Ascending aorta (tissue), 2 donors: ENCODE data around the gene SFMBT2. TPM values are rescaled to one million over a fixed set of nuclear protein-coding genes. Genes with fewer than 3 reads are reported as not detected.

Experiments
- DNase-seq, 2 donors: peaks; one replicate each; pipeline ENCODE4 v3.0.0-alpha.2; 2019; ENCODE audit warnings: low spot score in 2 of 2
- H3K27ac ChIP-seq, 2 donors: fragments of 200-600 bp; sonication (generic); one replicate each; pipeline ENCODE4 v1.5.1; 2016 to 2017; ENCODE audit warnings: mild to moderate bottlenecking in 1 of 2
- H3K27me3 ChIP-seq: fragments of 200-600 bp; sonication (generic); one replicate; pipeline ENCODE4 v1.5.1; 2017
- H3K36me3 ChIP-seq, 2 donors: fragments of 200-600 bp; sonication (generic); one replicate each; pipeline ENCODE4 v1.5.1; 2016
- H3K4me1 ChIP-seq, 2 donors: fragments of 200-600 bp; sonication (generic); one replicate each; pipeline ENCODE4 v1.5.1; 2016 to 2017; ENCODE audit warnings: mild to moderate bottlenecking in 1 of 2
- H3K4me3 ChIP-seq, 2 donors: fragments of 200-600 bp; sonication (generic); one replicate each; pipeline ENCODE4 v1.5.1; 2016 to 2017; ENCODE audit warnings: mild to moderate bottlenecking in 1 of 2
- H3K9me3 ChIP-seq, 2 donors: fragments of 200-600 bp; sonication (generic); one replicate each; pipeline ENCODE4 v1.5.1; 2016
- CTCF ChIP-seq, 3 experiments: fragments of 200-600 bp in 2 of 3; fragments of 450-650 bp in 1 of 3; sonication (generic) in 2 of 3; IDR thresholded peaks; one replicate each; pipeline ENCODE4 v1.5.1; 2016 to 2019; ENCODE audit warnings: antibody characterized with exemption in 3 of 3, mild to moderate bottlenecking in 1 of 3, moderate library complexity in 1 of 3
- intact Hi-C: fragments of 100-400 bp; cut with DNase I; formaldehyde crosslinking; loops from one replicate; pipeline ENCODE4 v1.15.1; 2023
- total RNA-seq: library from RNA; depleted of rRNA; stranded (reverse); fragments of >200 nt; gene quantifications from one replicate; pipeline ENCODE4 v1.1.0, GENCODE V29; 2016

Gene SFMBT2
- total RNA-seq, 1 donor from 2014 or later, result 2.2 TPM

GRCh38 chr10:7119325-7120015 is 291.4 kb downstream of the SFMBT2 start:
- intact Hi-C loops, result no loop called here
- Histone ChIP-seq H3K27ac (no peak overlapping the region), H3K4me3 (no peak overlapping the region), H3K4me1 (no peaks in the 10 kb centered on the region), H3K9me3 (no peaks in the 10 kb centered on the region), H3K27me3 (no peaks in the 10 kb centered on the region), H3K36me3 (no peaks in the 10 kb centered on the region)
- DNase-seq, result no peak
- TF ChIP-seq CTCF (IDR thresholded peaks at IDR 0.05), result no peak

GRCh38 chr10:7117806-7118674 is 292.8 kb downstream of the SFMBT2 start:
- intact Hi-C loops, result no loop called here
- no peaks in the 10 kb centered on the region for H3K27me3 ChIP-seq
- TF ChIP-seq CTCF (IDR thresholded peaks at IDR 0.05), result no peak

GRCh38 chr10:7117177-7117799 is 293.5 kb downstream of the SFMBT2 start:
- no peak for DNase-seq
- H3K4me3 ChIP-seq, result no peak overlapping the region
- H3K27ac ChIP-seq, result no peak overlapping the region
- intact Hi-C loops, result no loop called here
- no peaks in the 10 kb centered on the region for H3K27me3 ChIP-seq
- no peaks in the 10 kb centered on the region for H3K36me3 ChIP-seq
- H3K9me3 ChIP-seq, result no peaks in the 10 kb centered on the region
- TF ChIP-seq CTCF (IDR thresholded peaks at IDR 0.05), result no peak
- H3K4me1 ChIP-seq, result no peaks in the 10 kb centered on the region

More at GRCh38 chr10:7117806-7118674, 292.8 kb downstream of the SFMBT2 start:
- H3K4me3 ChIP-seq, result no peak overlapping the region
- no peak for DNase-seq
- H3K36me3 ChIP-seq, result no peaks in the 10 kb centered on the region
- H3K9me3 ChIP-seq, result no peaks in the 10 kb centered on the region
- H3K4me1 ChIP-seq, result no peaks in the 10 kb centered on the region
- no peak overlapping the region for H3K27ac ChIP-seq

- Histone ChIP-seq H3K27ac (no peak overlapping the region), H3K27me3 (no peaks in the 10 kb centered on the region), H3K9me3 (peaks cover 0 to 3% of the 10 kb centered on the region in 2 donors), H3K36me3 (no peaks in the 10 kb centered on the region), H3K4me1 (no peaks in the 10 kb centered on the region), H3K4me3 (no peak overlapping the region)
- intact Hi-C loops, result no loop called here
- no peak for TF ChIP-seq CTCF (IDR thresholded peaks at IDR 0.05)
- no peak for DNase-seq
These were observed 299.3 kb downstream of the SFMBT2 start for GRCh38 chr10:7111561-7111960.

- no peak for DNase-seq
- Histone ChIP-seq H3K4me3 (no peak overlapping the region), H3K9me3 (peaks cover 0 to 3% of the 10 kb centered on the region in 2 donors), H3K36me3 (no peaks in the 10 kb centered on the region), H3K27ac (no peak overlapping the region), H3K27me3 (no peaks in the 10 kb centered on the region), H3K4me1 (no peaks in the 10 kb centered on the region)
- intact Hi-C loops, result no loop called here
- TF ChIP-seq CTCF (IDR thresholded peaks at IDR 0.05), result no peak
These were observed 299.7 kb downstream of the SFMBT2 start for GRCh38 chr10:7111089-7111488.
